AG20443 (cell line): ENCODE measurements around the gene PTMA.
"Not testable (repeated sequence)": the region's sequence is repeated elsewhere in the genome, so short reads cannot be mapped to it uniquely, and the experiment has no call there.

Source experiments
- DNase-seq: peaks from one replicate; pipeline ENCODE4 v3.0.0; 2012; ENCODE audit warnings: low spot score, mixed read lengths

The PTMA gene

GRCh38 chr2:231696004-231696367 is 12.3 kb upstream of the PTMA start:
- peak; percentile 85 for DNase-seq

- DNase-seq, result no peak
Measured at GRCh38 chr2:231699006-231699405, 9.3 kb upstream of the PTMA start.

- DNase-seq, result peak; percentile 63
Measured at GRCh38 chr2:231701456-231702373, 6.6 kb upstream of the PTMA start.

GRCh38 chr2:231704017-231704416 is 4.3 kb upstream of the PTMA start:
- DNase-seq, result no peak

- DNase-seq, result peak; percentile 93
Measured at GRCh38 chr2:231706731-231707624, 1.3 kb upstream of the PTMA start.

GRCh38 chr2:231707625-231707926 is 749 bp upstream of the PTMA start:
- no peak for DNase-seq

- DNase-seq, result peak; percentile 28
Measured at GRCh38 chr2:231708773-231709635, 679 bp downstream of the PTMA start.

- DNase-seq, result peak; percentile 30
Measured at GRCh38 chr2:231709636-231709980, 1.3 kb downstream of the PTMA start.

- peak; percentile 98 for DNase-seq
Measured at GRCh38 chr2:231709981-231710798, 1.9 kb downstream of the PTMA start.

- peak; percentile 25 for DNase-seq
Measured at GRCh38 chr2:231710799-231711676, 2.7 kb downstream of the PTMA start.

GRCh38 chr2:231711677-231712450 is 3.5 kb downstream of the PTMA start:
- no peak for DNase-seq

- not testable (repeated sequence) for DNase-seq
Measured at GRCh38 chr2:231712451-231713021, 4.2 kb downstream of the PTMA start.

- not testable (repeated sequence) for DNase-seq
Measured at GRCh38 chr2:231713406-231713729, 5.0 kb downstream of the PTMA start.

- DNase-seq, result peak; percentile 90
Measured at GRCh38 chr2:231713730-231714638, 5.7 kb downstream of the PTMA start.

GRCh38 chr2:231714639-231715498 is 6.5 kb downstream of the PTMA start:
- peak; percentile 52 for DNase-seq

GRCh38 chr2:231715499-231715837 is 7.1 kb downstream of the PTMA start:
- no peak for DNase-seq

GRCh38 chr2:231715988-231716616 is 7.8 kb downstream of the PTMA start:
- DNase-seq, result peak; percentile 21
